ENCODE results near the gene ACVR2B.

ACVR2B gene

DNA sequence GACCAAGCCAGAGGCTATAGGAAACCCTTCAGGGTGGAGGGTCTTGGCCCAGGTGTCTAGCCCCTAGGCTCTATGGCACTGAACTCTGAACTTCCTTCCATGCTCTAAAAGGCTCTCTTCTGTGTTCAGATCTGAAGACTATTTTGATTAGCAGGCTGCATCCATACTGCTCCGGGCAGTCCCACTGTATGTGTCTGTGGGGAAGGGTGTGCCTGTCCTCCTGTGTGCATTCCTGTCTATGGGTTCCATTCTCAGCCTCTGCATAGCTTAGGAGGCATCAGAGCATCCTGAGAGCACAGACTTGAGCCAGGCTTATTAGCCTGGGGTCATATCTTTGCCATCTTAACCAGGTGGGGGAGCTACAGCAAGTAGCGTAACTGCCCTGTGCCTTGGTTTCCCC, 80.5 kb downstream of the ACVR2B start:
- DNase-seq: no peak

DNA sequence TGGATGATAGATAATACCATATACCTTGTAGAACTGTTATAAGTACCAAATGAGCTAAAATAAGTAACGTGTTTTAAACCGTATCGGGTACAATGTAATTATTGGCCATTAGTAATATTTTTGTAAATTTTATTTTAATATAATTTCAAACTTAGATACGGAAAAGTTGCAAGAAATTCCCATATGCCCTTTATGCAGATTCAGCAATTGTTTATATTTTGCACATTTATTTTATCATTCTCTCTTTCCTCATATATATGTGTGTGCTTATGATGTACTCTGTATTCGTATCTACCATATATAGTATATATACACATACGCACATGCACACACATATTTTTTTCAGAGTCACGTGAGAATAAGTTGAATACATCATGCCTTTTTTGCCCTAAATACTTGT, 80.9 kb downstream of the ACVR2B start:
- DNase-seq: no peak

DNA sequence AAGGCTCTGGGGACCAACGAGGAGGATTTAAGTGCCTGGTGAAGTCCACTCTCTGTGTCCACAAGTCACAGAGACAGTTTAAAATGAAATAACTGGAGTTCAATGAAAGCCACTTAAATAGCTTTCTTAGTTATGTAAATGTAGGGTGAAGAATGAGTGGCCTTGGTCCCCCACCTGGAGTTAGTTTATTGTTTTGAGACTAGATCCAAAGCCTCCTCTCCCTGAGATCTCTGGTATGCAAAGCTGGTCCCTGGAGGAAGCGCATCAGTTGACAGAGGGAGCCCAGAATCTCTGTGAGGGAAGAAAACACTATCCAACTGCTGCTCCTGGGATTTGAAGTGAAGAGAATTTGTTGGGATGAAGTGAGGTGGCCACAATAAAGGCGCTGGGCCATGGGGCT, 83.0 kb downstream of the ACVR2B start:
- DNase-seq: no peak

DNA sequence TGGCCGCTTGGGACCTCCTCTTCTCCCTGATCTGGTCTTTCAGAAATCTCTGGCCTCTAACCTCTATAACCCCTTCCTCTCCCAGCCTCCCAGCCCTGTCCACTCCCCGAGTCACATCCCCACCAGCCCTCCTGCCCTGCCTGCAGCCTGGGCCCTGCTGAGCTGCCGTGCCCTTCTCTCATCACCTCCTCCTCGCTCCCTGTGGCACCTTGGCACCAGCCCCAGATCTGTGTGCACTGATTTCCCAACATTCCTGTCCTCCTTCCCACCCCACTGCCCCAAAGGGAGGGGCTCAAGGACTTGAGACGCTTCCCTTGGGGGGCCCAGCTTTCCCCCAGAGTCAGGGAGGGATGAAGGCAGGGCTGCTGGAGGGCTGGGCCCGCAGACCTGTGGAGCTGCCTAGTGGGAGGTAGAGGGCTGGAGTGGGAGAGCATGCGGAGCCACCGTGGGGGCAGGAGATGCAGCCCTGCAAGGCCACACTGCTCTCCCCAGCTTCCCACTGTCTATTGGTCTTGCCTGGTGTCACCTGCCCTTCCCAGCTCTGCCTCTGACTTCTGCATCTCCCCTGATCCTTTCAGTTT, 85.2 kb downstream of the ACVR2B start:
- DNase-seq: no peak

DNA sequence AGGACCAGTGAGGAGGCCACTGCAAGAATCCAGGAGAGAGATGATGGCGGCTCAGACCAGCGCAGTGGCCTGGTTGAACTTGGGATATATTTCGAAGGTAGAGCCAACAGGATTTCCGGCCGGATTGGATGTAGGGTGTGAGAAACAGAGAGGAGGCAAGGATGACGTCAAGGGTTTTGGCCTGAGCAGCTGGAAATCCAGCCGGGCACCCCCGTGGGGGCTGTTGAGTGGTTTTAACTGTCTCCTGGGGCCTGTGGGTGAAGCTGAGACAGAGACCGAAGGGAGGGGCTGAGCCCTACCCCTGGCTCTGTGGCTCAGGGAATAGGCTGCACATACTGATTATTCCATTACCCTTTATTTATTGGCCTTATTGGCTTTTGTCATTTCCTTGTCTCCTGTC, 88.1 kb downstream of the ACVR2B start:
- DNase-seq: no peak
